ENCODE data around the gene MEX3D.

Gene MEX3D

GRCh38 chr19:1528596-1529429, 39.3 kb downstream of the MEX3D start:
- Mint-ChIP-seq H3K36me3 (ENCODE audit: low read depth) (no peaks in the 10 kb centered on the region), H3K27me3 (ENCODE audit: low read depth, poor library complexity) (peaks cover 77% of the 10 kb centered on the region), H3K4me3 (no peak overlapping the region), H3K4me1 (peaks cover 8% of the 10 kb centered on the region), H3K27ac (no peak overlapping the region), H3K9me3 (no peaks in the 10 kb centered on the region)
- no peak for TF ChIP-seq CTCF (IDR thresholded peaks at IDR 0.05)
- DNase-seq, result no peak

GRCh38 chr19:1527650-1528309, 40.3 kb downstream of the MEX3D start:
- no peak for TF ChIP-seq CTCF (IDR thresholded peaks at IDR 0.05)
- peaks cover 8% of the 10 kb centered on the region for H3K4me1 Mint-ChIP-seq
- no peak for DNase-seq
- H3K9me3 Mint-ChIP-seq, result no peaks in the 10 kb centered on the region
- no peak overlapping the region for H3K27ac Mint-ChIP-seq
- no peak overlapping the region for H3K4me3 Mint-ChIP-seq
- no peaks in the 10 kb centered on the region for H3K36me3 Mint-ChIP-seq (ENCODE audit: low read depth)
- peaks cover 77% of the 10 kb centered on the region for H3K27me3 Mint-ChIP-seq (ENCODE audit: low read depth, poor library complexity)

GRCh38 chr19:1526979-1527649, 41.0 kb downstream of the MEX3D start:
- H3K4me1 Mint-ChIP-seq, result peaks cover 8% of the 10 kb centered on the region
- no peaks in the 10 kb centered on the region for H3K36me3 Mint-ChIP-seq (ENCODE audit: low read depth)
- no peak for DNase-seq
- TF ChIP-seq CTCF (IDR thresholded peaks at IDR 0.05), result no peak
- no peak overlapping the region for H3K4me3 Mint-ChIP-seq
- no peaks in the 10 kb centered on the region for H3K9me3 Mint-ChIP-seq
- H3K27ac Mint-ChIP-seq, result no peak overlapping the region
- peaks cover 77% of the 10 kb centered on the region for H3K27me3 Mint-ChIP-seq (ENCODE audit: low read depth, poor library complexity)

- Mint-ChIP-seq H3K27me3 (ENCODE audit: low read depth, poor library complexity) (peaks cover 78% of the 10 kb centered on the region), H3K27ac (no peak overlapping the region), H3K4me1 (peaks cover 8% of the 10 kb centered on the region), H3K36me3 (ENCODE audit: low read depth) (no peaks in the 10 kb centered on the region), H3K4me3 (no peak overlapping the region), H3K9me3 (no peaks in the 10 kb centered on the region)
- no peak for DNase-seq
- TF ChIP-seq CTCF (IDR thresholded peaks at IDR 0.05), result no peak
Measured at GRCh38 chr19:1526066-1526778, 41.9 kb downstream of the MEX3D start.

GRCh38 chr19:1525343-1525742, 42.8 kb downstream of the MEX3D start:
- Mint-ChIP-seq H3K27ac (no peak overlapping the region), H3K27me3 (ENCODE audit: low read depth, poor library complexity) (peaks cover 74% of the 10 kb centered on the region)

More at GRCh38 chr19:1525343-1525742, 42.8 kb downstream of the MEX3D start:
- no peak for TF ChIP-seq CTCF (IDR thresholded peaks at IDR 0.05)
- no peak for DNase-seq
- Mint-ChIP-seq H3K4me3 (no peak overlapping the region), H3K4me1 (peaks cover 8% of the 10 kb centered on the region), H3K36me3 (ENCODE audit: low read depth) (no peaks in the 10 kb centered on the region), H3K9me3 (no peaks in the 10 kb centered on the region)

All from nephron progenitor cell (in vitro differentiated cells).